GM18868 (cell line): ENCODE measurements around the gene FUOM.

Experiments
- ATAC-seq: cut with Tn5 transposase; IDR thresholded peaks from one replicate; pipeline ENCODE4 v1.9.1; 2021; ENCODE audit warnings: mild to moderate bottlenecking, moderate library complexity; ENCODE audit not compliant: unreplicated experiment

The FUOM gene

DNA sequence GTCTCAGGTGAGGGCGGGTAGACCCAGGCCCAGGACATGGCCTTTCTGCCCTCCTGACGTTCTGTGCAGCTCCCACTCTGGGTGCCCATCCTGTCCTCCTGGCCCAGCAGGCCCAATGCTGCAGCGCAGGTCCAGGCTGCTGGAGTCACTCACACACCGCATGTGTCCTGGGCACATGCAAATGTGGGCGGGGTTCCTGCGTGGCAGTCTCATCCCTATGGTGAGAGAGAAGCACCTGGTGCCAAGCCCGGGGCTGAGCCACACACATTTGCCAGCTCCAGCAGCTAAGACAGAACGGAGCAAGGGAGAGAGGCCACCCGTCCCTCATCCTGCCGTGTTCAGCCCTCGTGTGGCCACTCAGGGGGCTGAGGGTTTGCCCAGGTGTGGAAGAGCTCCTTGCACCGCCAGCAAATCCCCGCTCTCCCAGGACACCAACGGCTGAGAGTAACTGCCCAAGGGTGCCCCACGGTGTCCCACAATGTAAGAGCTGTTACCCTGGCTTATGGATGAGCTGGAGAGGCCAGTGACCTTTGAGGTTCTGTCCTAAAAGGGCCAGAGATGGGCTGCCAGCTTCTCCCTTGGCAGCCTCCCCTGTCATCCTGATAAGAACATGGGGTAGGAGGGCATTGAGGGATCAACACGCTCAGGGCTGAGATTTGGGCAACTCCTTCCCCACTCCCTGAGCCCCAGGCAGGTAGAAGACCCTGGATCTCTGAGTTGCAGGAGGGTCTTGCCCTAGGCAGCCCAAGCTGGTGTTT lies 4.4 kb downstream of the FUOM start:
- ATAC-seq = no peak

DNA sequence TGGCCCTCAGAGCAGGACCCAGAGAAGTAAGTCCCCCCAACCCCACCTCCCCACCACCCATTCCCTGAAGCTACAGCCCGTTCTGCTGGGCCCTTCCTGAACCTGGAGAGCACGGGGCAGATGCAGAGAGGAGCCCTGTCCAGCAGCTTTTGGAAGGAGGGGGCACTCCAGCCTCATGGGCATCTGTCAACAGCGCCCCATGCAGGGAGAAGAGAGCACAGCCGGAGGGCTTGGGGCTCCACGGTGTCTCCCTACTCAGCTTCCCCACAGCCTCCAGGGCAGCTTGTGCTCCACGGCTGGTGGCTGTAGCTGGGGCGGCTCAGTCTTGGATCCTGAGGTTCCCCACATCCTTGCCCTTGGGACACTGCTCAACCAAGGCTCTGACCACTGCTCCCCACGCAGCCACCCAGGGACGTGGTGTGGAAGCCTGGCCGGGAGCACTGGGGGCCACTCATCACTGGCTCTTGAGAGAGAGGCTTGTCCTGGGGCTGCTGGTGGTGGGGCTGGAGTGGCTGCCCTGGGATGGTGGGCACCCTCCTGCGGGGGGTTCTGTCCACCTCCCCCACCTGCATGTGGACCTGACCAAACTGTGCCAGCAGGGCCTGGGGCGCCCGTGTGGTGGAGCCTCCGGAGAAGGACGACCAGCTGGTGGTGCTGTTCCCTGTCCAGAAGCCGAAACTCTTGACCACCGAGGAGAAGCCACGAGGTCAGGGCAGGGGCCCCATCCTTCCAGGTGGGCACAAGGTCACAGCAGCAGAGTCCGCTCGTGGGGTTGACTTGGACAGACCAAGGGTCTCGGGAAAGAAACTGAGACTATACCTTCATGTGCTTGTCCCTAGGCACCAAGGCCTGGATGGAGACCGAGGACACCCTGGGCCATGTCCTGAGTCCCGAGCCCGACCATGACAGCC lies 6.2 kb downstream of the FUOM start:
- ATAC-seq = no peak

DNA sequence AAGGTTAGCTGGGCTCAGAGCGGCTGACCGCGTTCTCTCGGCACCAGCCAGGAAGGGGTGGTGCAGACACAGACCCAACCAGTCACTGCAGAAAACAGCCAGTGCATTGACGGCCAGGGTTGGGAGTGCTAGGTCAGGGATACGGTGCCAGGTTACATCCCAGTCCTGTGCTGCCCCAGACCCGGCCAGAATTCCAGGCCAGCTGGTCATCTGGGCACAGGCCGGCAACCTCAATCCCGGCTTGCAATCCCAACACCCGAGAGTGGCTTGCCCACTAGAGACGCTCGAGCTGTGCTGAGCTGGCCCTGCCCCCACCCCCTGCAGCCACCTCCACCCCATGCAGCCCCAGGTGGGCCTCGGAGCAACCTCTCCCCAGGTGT lies 6.9 kb downstream of the FUOM start:
- no peak for ATAC-seq

DNA sequence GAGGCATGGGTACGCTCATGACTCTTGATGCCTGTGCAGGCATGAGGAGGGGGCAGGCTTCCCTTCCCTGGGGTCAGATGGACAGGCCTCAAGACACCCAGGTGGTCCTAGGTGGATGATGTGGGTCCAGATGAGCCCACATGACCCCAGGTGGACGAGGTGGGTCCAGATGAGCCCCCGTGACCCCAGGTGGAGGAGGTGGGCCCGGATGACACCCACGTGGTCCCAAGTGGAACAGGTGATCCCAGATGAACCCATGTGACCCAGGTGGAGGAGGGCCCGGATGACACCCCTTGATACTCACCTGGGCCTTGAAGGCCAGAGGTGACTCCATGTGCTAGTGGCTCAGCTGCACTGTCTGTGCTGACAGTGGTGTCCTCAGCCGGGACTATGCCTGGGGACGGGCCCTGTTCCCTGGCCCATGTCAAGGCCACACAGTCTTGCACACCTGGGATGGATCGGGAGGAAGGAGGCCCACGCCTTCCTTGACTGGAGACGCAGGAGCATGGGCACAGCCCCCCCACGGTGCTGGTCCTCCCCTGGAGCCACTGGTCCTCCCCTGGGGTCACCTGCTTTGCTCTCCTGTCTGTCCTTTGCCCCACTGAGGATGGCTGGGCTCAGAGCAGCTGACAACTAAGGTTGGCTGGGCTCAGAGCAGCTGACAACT lies 7.4 kb downstream of the FUOM start:
- ATAC-seq = no peak

DNA sequence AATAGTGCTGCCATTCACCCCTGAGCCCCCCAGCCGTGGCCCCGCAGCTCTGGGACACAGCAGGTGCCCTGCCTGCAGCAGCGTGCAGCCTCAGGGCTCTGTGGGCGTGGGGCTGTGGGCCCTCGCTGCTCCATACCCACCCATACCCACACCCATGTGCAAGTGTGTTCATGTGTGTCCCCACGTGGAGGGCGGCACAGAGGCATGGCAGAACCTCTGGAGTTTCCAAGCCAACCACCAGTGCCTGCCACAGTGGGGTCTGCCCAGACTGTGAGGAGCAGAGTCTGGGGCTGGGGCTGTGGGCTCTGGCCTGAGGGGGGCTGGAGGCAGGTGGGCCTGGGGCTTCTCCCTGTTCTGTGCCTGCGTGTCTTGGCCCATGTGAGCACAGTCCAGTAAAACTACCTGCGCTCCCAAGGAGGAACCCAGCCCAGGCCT lies 8.2 kb downstream of the FUOM start:
- no peak for ATAC-seq

DNA sequence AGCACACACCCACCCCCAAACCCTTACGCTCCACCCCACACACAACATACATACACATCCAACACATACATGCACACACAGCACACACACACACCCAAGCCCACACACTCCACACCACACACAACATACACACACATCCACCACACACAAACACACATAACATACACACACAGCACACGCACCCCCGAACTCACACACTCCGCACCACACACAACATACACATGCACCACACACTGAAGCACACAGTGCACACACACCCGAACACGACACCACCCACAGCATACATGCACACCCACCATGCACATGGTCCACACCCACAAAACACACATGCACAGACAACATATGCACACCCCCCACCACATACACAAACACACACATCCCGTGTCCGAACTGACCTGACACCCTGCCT lies 8.7 kb downstream of the FUOM start:
- no peak for ATAC-seq

DNA sequence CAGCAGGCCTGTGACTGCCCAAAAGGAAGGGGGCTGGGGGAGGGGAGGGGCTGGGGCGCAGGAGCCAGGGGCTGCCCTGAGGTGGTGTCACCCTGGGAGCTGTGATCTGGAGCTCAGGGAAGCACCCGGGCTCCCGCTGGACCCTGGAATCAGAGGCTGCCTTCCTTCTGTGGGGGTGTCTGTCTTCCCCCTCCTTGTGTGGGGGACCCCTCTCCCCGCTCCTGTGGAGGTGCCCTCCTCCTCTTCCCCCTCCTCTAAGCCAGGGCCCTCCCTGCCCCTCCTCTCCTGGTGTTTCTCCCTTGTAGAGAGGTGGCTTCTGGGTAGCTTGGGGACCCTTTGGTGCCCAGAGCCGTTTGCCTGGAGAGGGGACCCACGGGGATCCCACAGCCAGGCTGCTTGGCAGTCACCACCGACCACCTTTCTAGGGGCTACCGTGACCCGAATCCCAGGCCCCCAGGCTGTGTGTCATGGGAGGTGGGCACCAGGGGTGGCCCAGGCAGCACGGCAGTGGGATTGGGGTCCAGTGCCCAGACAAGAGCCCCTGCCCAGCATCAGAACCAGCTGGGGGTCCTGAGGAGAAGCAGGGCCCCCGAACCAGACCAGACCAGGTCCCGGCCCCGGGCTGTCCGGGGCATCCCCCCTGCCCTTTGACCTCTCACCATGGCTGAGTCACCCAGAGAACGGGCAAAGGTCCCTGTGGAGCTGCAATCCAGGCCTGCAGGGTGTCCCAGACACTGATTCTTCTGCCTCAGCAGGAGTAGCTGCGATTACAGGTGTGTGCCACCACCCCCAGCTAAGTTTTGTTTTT lies 9.9 kb downstream of the FUOM start:
- ATAC-seq = no peak

DNA sequence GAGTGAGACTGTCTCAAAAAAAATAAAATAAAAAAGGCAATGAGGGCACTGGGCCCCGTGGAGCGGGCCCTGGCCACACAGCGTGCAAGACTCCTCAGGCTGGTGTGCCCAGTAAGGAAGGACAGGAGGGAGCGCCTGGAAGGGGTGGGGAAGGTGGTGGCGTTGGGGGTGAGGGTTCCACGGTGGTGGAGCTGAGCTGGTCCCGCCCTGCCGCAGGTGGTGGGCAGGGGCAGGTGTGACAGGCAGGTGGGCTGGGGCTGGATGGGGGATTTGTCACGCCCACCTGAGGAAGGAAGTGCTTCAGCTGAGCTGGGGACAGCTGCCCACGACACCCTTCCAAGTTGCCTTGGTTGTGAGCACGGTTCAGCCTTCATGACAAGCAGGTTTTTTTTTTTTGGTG lies 11.4 kb downstream of the FUOM start:
- no peak for ATAC-seq

DNA sequence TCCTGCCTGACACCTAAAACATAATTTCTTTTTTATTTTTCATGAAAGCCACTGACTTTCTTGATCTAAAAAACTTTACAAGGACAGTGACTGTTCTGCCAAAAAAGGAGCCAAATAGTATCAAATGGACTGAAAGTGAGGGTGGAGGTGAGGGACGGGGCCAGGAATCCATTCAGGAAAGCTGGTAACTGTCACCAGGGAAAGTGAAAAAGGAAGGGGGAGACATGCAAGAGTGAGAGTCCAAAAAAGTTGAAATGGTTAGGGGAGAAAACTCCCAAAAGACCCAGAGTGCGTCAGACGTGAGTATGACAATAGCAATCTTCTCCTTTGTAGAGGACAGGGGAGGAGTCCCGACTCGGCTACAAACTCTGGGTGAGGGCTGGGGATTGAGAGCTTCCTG lies 13.6 kb downstream of the FUOM start:
- no peak for ATAC-seq

DNA sequence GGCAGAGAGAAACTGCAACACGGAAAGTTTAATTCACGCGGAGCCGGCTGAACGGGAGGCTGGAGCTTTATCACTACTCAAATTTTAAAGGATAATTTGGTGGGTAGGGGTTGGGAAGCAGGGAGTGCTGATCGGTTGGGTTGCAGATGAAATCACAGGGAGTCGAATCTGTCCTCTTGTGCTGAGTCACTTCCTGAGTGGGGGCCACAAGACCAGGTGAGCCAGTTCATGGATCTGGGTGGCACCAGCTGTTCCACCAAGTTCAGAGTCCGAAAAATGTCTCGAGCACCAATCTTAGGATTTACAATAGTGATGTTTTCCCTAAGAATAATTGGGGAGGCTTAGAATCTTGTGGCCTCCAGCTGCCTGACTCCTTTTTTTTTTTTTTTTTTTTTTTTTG lies 14.3 kb downstream of the FUOM start:
- no peak for ATAC-seq

DNA sequence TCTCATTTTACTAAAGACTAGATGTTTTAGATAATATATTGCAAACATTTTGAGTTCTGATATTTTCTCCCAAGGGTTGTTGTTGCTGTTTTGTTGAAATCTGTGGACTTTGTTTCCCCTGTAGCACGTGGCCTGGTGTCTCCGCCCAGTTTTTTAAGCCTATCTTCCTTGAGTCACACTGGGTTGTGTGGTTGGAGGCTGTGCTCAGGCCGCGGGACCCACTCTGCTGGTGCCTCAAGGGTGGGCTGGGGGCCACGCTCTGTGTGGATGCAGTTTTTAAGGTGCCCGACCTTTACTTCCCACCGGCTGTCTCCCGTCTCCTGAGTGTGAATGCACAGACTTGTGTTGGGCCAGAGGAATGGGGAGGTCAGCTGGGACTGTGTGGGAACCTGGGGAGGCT lies 14.9 kb downstream of the FUOM start:
- no peak for ATAC-seq

DNA sequence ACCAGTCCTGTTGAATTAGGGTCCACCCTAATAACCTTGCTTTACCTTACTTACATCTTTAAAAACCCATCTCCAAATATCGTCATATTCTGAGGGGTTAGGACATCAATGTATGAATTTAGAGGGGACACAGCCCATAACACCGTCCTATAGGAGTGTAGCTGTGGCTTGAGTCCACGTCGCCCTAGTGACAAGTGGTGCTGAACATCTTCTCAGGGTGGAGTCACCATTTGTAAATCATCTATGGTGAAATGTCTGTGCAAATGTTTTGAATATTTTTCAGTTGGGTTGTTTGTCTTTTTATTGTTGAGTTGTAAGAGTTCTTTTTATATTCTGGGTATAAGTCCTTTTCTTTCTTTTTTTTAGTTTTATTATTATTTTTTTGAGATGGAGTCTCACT lies 15.8 kb downstream of the FUOM start:
- no peak for ATAC-seq

DNA sequence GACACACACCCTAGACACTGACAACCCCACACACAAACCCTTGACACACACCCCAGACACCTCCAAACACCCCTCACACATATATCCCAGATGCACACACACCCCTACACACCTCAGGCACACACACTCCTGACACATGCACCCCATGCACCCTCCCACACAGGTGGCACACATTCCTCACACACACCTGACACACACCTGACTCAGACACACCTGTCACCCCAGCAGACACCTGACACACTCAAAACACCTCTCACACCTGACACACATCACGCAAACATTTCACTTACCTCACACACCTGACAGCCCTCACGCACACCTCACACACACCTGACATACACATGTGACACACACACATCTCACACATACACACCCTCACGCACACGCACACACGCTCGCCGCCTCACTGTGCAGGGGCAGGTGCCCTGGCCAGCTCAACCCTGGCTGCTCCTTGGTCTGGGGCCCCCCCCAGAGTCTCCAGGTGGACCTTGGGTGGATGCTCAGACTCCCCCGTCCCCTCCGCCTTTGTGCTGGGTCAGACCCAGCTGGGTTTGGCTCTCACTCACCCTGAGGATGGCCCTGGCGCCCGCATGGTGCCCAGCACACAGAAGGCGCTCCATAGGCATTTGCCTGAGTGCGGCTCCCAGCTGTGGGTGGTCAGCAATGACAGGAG lies 18.0 kb downstream of the FUOM start:
- no peak for ATAC-seq

DNA sequence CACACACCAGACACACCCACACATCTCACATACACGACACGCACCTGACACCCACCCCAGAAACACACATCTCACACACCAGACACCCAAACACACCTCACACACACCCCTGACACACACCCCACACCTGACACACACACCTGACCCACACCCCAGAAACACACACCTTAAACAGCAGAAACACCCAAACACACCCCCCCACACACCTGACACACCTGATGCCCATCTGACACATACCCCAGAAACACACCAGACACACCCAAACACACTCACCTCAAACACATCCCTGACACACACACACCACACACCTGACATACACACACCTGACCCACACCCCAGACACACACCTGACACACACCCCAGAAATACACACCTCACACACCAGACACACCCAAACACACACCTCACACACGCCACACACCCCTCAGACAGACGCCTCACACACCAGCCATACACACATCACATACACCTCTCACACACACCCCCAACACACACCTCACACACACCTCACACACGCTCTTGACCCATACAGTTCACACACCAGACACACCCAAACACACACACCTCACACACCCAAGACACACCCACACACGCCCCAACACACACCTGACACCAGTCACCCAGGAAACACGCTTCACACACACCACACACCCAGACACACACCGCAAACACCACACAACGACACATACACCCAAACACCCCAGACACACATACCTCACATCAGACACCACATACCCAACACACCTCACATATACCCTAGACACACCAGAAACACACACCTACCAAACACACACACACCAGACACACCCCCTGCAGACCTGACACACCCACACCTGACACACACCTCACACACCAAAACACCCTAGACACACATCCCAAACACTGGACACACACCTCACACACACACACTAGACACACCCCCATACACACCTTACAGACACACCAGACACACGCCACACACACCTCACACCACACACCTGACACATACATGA lies 19.4 kb downstream of the FUOM start:
- no peak for ATAC-seq

DNA sequence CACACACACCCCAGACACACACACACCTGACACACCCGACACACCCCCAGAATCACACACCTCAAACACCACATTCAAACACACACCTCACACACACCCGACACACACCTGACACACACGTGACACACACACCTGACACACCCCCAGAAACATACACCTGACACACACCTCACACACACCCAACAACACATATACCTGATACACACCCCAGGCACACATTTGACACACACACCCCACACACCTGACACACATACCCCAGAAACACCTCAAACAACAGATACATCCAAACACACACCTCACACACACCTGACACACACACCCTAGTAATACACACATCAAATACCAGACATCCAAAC lies 20.5 kb downstream of the FUOM start:
- ATAC-seq = no peak

DNA sequence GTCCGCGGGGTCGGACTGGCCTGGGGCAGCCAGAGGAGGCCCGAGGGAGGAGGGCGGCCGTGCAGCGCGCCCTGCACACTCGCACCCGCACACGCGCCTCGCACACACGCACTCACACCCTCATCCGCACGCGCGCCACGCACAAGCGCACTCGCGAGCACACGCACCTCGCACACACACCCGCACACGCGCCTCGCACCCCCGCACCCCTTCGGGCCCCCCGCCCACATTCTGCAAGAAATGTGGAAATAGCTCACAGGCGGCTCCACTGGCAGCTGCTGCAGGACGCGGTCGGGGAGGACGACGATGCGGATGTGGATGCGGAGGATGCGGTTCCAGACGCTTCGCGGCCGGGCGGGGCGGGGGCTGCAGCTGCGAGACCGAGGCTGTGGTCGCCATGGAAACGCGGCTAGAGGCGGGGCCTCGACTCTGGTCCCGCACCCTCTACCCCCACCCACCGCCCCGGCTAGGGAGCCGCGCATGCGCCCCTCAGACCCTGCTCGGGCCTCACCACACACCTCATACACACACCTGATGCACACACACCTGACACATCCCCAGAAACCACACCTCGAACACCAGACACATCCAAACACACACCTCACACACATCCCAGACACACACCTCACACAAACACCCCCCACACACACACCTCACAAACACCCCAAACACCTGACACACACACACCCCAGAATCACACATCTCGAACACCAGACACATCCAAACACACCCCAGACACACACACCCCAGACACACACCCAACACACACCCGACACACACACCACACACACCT lies 21.0 kb downstream of the FUOM start, which contains the start of gene CALY:
TSS of gene CALY (minus strand) at position 320 of the 793 bp plus-strand sequence. CDS start 7,907 bp downstream, outside the sequence.
- no peak for ATAC-seq

DNA sequence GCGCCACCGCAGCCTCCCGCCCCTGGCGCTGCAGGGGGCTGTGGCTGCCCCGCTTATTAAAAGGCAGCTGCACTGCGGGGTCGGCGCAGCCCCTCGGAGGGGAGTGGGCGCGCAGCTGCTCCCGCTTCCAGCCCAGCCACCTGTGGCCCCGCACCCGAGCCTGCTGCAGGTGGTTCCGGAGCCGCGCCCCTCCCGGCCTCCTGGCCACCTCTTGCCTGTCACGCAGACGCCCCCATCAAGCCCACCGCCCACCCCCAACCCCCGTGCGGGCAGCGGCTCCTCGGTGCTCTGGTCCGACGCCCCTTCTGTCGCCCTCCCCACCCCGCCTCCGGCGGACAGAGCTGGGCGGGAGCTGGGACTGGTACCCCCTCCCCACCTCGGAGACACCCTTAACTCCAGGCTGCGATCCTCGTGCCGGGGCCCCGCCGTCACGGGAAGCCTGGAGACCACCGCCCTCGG lies 21.7 kb downstream of the FUOM start:
- no peak for ATAC-seq
